Measurements from ENCODE around the gene MOGAT2.

The MOGAT2 gene

GRCh38 chr11:75779960-75780359 lies 62.3 kb downstream of the MOGAT2 start:
- ATAC-seq = no peak
- TF ChIP-seq TSHZ2 (CRISPR knock-in tag; IDR thresholded peaks at IDR 0.05) (no peak), ZNF8 (CRISPR knock-in tag; IDR thresholded peaks at IDR 0.05) (no peak), ZC3H10 (CRISPR knock-in tag; IDR thresholded peaks at IDR 0.05) (no peak), ZFP30 (CRISPR knock-in tag; IDR thresholded peaks at IDR 0.05) (no peak), ZFP3 (CRISPR knock-in tag; IDR thresholded peaks at IDR 0.05) (no peak), ISL1 (CRISPR knock-in tag; IDR thresholded peaks at IDR 0.05) (no peak), OSR1 (CRISPR knock-in tag; IDR thresholded peaks at IDR 0.05) (no peak), CSDC2 (CRISPR knock-in tag; IDR thresholded peaks at IDR 0.05) (no peak), TCF4 (CRISPR knock-in tag; IDR thresholded peaks at IDR 0.05; ENCODE audit: borderline replicate concordance) (no peak), BACH2 (CRISPR knock-in tag; IDR thresholded peaks at IDR 0.05; ENCODE audit: borderline replicate concordance) (no peak)

GRCh38 chr11:75780888-75781287 lies 63.2 kb downstream of the MOGAT2 start:
- TF ChIP-seq RARB (CRISPR knock-in tag; IDR thresholded peaks at IDR 0.05) (no peak), PATZ1 (CRISPR knock-in tag; IDR thresholded peaks at IDR 0.05; ENCODE audit: borderline replicate concordance) (no peak), CSRNP3 (CRISPR knock-in tag; IDR thresholded peaks at IDR 0.05) (no peak), SNAI2 (CRISPR knock-in tag; IDR thresholded peaks at IDR 0.05) (no peak)
- ATAC-seq = no peak

- no peak for ATAC-seq
- TF ChIP-seq GLIS3 (CRISPR knock-in tag; IDR thresholded peaks at IDR 0.05) (no peak), TCF4 (CRISPR knock-in tag; IDR thresholded peaks at IDR 0.05; ENCODE audit: borderline replicate concordance) (no peak), POU6F1 (CRISPR knock-in tag; IDR thresholded peaks at IDR 0.05; ENCODE audit: borderline replicate concordance, low read depth) (no peak)
Observed at GRCh38 chr11:75781296-75781695, 63.7 kb downstream of the MOGAT2 start.

GRCh38 chr11:75781831-75782230 lies 64.2 kb downstream of the MOGAT2 start:
- TF ChIP-seq ZFP3 (CRISPR knock-in tag; IDR thresholded peaks at IDR 0.05) (no peak), TSHZ2 (CRISPR knock-in tag; IDR thresholded peaks at IDR 0.05) (no peak), TOX (CRISPR knock-in tag; IDR thresholded peaks at IDR 0.05; ENCODE audit: borderline replicate concordance) (no peak), SNAI2 (CRISPR knock-in tag; IDR thresholded peaks at IDR 0.05) (no peak), ZNF8 (CRISPR knock-in tag; IDR thresholded peaks at IDR 0.05) (no peak), CSRNP3 (CRISPR knock-in tag; IDR thresholded peaks at IDR 0.05) (no peak), CSDC2 (CRISPR knock-in tag; IDR thresholded peaks at IDR 0.05) (no peak), RARB (CRISPR knock-in tag; IDR thresholded peaks at IDR 0.05) (no peak), PATZ1 (CRISPR knock-in tag; IDR thresholded peaks at IDR 0.05; ENCODE audit: borderline replicate concordance) (no peak), ZNF565 (CRISPR knock-in tag; conservative IDR thresholded peaks at IDR 0.05; ENCODE audit: low read depth) (no peak), OSR1 (CRISPR knock-in tag; IDR thresholded peaks at IDR 0.05) (no peak), ZFP30 (CRISPR knock-in tag; IDR thresholded peaks at IDR 0.05) (no peak)
- ATAC-seq = no peak

Measured in SK-N-SH treated with all-trans-retinoic acid at 6 μM for 48 hours (cell line).